Endothelial cell of umbilical vein (primary cell): Measurements from ENCODE around the gene GDF2. TPM values are rescaled to one million over a fixed set of nuclear protein-coding genes. Genes with fewer than 3 reads are reported as not detected.

Source experiments
- BruUV-seq: library from RNA; stranded (reverse); fragments of 400-500 nt; replicated peaks from 2 replicates; lab custom pipeline; 2021; lab: Mats Ljungman, UMichigan
- CTCF ChIA-PET: fragments of 300-600, 350-600 bp; sonication (Branson Sonifier 250); formaldehyde crosslinking; loops from one replicate; lab custom pipeline; 2021; ENCODE audit warnings: antibody characterized with exemption, inconsistent platforms; lab: Charles Lee
- POLR2A ChIA-PET: fragments of 300-600, 350-600 bp; sonication (Branson Sonifier 250); formaldehyde crosslinking; loops from one replicate; lab custom pipeline; 2021; ENCODE audit warnings: antibody characterized with exemption, inconsistent platforms; lab: Charles Lee
- DNase-seq: peaks from one replicate; pipeline ENCODE4 v3.0.0-alpha.2; 2011; ENCODE audit warnings: low read depth, low spot score
- FAIRE-seq: peaks from 2 replicates; lab custom pipeline; 2011; peaks lifted over from hg19 to GRCh38; lab: Jason Lieb, UNC
- H2AFZ ChIP-seq: 2 replicates; pipeline ENCODE4 v1.6.0; 2012; ENCODE audit warnings: low read depth, low read length, control low read depth, inconsistent platforms
- H3K27ac ChIP-seq: 2 replicates; pipeline ENCODE4 v1.5.1; 2011; ENCODE audit warnings: low read depth, mild to moderate bottlenecking, control low read depth, low read length, moderate library complexity; ENCODE audit not compliant: insufficient read depth
- H3K27me3 ChIP-seq, 2 experiments: 2 replicates each; pipeline versions ENCODE4 v1.6.0 to v1.6.1; 2011; ENCODE audit warnings: low read length in 2 of 2, mixed read lengths in 1 of 2; ENCODE audit not compliant: control insufficient read depth in 2 of 2, insufficient read depth in 2 of 2
- H3K36me3 ChIP-seq, 2 experiments: 2 replicates in 1 of 2; 3 replicates in 1 of 2; pipeline ENCODE4 v1.5.1; 2011; ENCODE audit warnings: low read length in 2 of 2, mild to moderate bottlenecking in 1 of 2, moderate library complexity in 1 of 2; ENCODE audit not compliant: control insufficient read depth in 2 of 2, insufficient read depth in 2 of 2; ENCODE audit errors: extremely low read depth in 1 of 2
- H3K4me1 ChIP-seq: 3 replicates; pipeline ENCODE4 v1.5.1; 2011; ENCODE audit warnings: mild to moderate bottlenecking, low read length; ENCODE audit not compliant: control insufficient read depth, insufficient read depth; ENCODE audit errors: extremely low read depth
- H3K4me2 ChIP-seq: 2 replicates; pipeline ENCODE4 v1.6.1; 2011; ENCODE audit warnings: low read length, control low read depth, mixed read lengths; ENCODE audit not compliant: insufficient read depth
- H3K4me3 ChIP-seq, 3 experiments: fragments of 200-600 bp in 1 of 3; sonication (generic), shearing (Covaris generic) in 1 of 3; replicated peaks in 1 of 3; 2 replicates each; pipeline ENCODE4 v1.5.1; 2011 to 2016; ENCODE audit warnings: control low read depth in 3 of 3, low read length in 3 of 3, mild to moderate bottlenecking in 2 of 3, inconsistent platforms in 1 of 3, low read depth in 1 of 3, moderate library complexity in 1 of 3; ENCODE audit not compliant: insufficient read depth in 1 of 3
- H3K79me2 ChIP-seq: 2 replicates; pipeline ENCODE4 v1.6.0; 2012; ENCODE audit warnings: low read length, inconsistent platforms; ENCODE audit not compliant: control insufficient read depth, insufficient read depth
- H3K9ac ChIP-seq: replicated peaks from 2 replicates; pipeline ENCODE3; 2011; ENCODE audit warnings: low read length, control low read depth; ENCODE audit not compliant: insufficient read depth; ENCODE audit errors: extremely low read depth
- H3K9me1 ChIP-seq: replicated peaks from 3 replicates; pipeline ENCODE4 v1.6.0; 2011; ENCODE audit warnings: mild to moderate bottlenecking, low read length; ENCODE audit not compliant: control insufficient read depth, insufficient read depth; ENCODE audit errors: extremely low read depth
- H3K9me3 ChIP-seq: replicated peaks from 2 replicates; pipeline ENCODE4 v1.5.1; 2012; ENCODE audit warnings: low read length, inconsistent platforms; ENCODE audit not compliant: control insufficient read depth, insufficient read depth
- H4K20me1 ChIP-seq: replicated peaks from 2 replicates; pipeline ENCODE3; 2011; ENCODE audit warnings: mild to moderate bottlenecking, low read length; ENCODE audit not compliant: control insufficient read depth, insufficient read depth; ENCODE audit errors: extremely low read depth
- EZH2 ChIP-seq: IDR thresholded peaks from 2 replicates; pipeline ENCODE4 v1.6.1; 2012; ENCODE audit warnings: borderline replicate concordance, low read depth, mild to moderate bottlenecking, moderate library complexity, low read length, inconsistent platforms; ENCODE audit not compliant: severe bottlenecking
- FOS ChIP-seq: IDR thresholded peaks from 2 replicates; pipeline ENCODE4 v1.6.1; 2011; ENCODE audit warnings: mild to moderate bottlenecking, low read length, moderate library complexity, borderline replicate concordance; ENCODE audit not compliant: insufficient read depth
- GATA2 ChIP-seq: IDR thresholded peaks from 2 replicates; pipeline ENCODE4 v1.7.0; 2011; ENCODE audit warnings: low read depth, mild to moderate bottlenecking, moderate library complexity, mixed read lengths, low read length; ENCODE audit not compliant: insufficient read length, insufficient read depth
- JUN ChIP-seq: IDR thresholded peaks from 2 replicates; pipeline ENCODE4 v1.6.1; 2011; ENCODE audit warnings: borderline replicate concordance, low read depth; ENCODE audit not compliant: insufficient read length, insufficient read depth
- MYC ChIP-seq: IDR thresholded peaks from one replicate; pipeline ENCODE4 v1.6.1; 2011; ENCODE audit warnings: mild to moderate bottlenecking, low read depth, low read length
- POLR2A ChIP-seq: IDR thresholded peaks from 2 replicates; pipeline ENCODE4 v1.6.1; 2012; ENCODE audit warnings: low read depth, mild to moderate bottlenecking, control low read depth, low read length
- POLR2AphosphoS5 ChIP-seq: IDR thresholded peaks from 2 replicates; pipeline ENCODE4 v1.6.1; 2012; ENCODE audit warnings: low read depth, mild to moderate bottlenecking, control low read depth, low read length, moderate library complexity; ENCODE audit not compliant: insufficient read depth
- dilution Hi-C: fragments of 300-500 bp; cut with MboI; formaldehyde crosslinking; loops from one replicate; pipeline ENCODE4 v1.15.0; 2019; ENCODE audit warnings: low sequenced_read_pairs; ENCODE audit not compliant: extremely low pct_ligation_motif_present
- intact Hi-C: fragments of 100-400 bp; cut with micrococcal nuclease; formaldehyde crosslinking; loops from one replicate; pipeline ENCODE4 v1.10.0; 2022
- polyA plus RNA-seq, 4 experiments: library from polyadenylated mRNA; depleted of rRNA in 3 of 4; stranded (reverse) in 3 of 4; unstranded in 1 of 4; fragments of >200 nt; gene quantifications; 2 replicates each; pipeline versions ENCODE4 v1.2.1 to v1.2.3, GENCODE V29; 2011 to 2012; ENCODE audit warnings: missing spikeins in 1 of 4
- total RNA-seq: library from RNA; stranded (reverse); gene quantifications from 2 replicates; pipeline ENCODE4 v1.2.3, GENCODE V29; 2021
- TF ChIP-seq, protein P1 (sequence below): IDR thresholded peaks from 2 replicates; pipeline ENCODE4 v1.6.1; 2011; ENCODE audit not compliant: insufficient read depth, insufficient read length
- TF ChIP-seq, protein P2 (sequence below), 2 donors: IDR thresholded peaks; 1 replicate in 1 of 2; 2 replicates in 1 of 2; pipeline ENCODE4 v1.5.1; 2011; ENCODE audit warnings: low read length in 2 of 2, mild to moderate bottlenecking in 2 of 2, moderate library complexity in 2 of 2, control low read depth in 1 of 2, inconsistent platforms in 1 of 2, low read depth in 1 of 2; ENCODE audit not compliant: insufficient read depth in 1 of 2; ENCODE audit errors: extremely low read depth in 1 of 2

Gene GDF2
- total and polyA plus RNA-seq, 2 donors (not counting 3 experiments of a cell fraction or from before 2014, with no cell fraction given): not detected

DNA sequence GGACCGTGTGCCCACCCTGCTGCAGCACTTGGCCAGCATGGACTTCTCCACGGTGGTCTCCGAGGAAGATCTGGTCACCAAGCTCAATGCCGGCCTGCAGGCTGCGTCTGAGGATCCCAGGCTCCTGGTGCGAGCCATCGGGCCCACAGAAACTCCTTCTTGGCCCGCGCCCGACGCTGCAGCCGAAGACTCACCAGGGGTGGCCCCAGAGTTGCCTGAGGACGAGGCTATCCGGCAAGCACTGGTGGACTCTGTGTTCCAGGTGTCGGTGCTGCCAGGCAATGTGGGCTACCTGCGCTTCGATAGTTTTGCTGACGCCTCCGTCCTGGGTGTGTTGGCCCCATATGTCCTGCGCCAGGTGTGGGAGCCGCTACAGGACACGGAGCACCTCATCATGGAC, 27.3 kb downstream of the GDF2 start:
- Histone ChIP-seq H3K9ac (no peak overlapping the region), H3K4me3 (no peak overlapping the region), H4K20me1 (no peaks in the 10 kb centered on the region), H3K79me2 (no peaks in the 10 kb centered on the region), H3K9me3 (no peaks in the 10 kb centered on the region), H3K9me1 (no peaks in the 10 kb centered on the region), H3K4me2 (no peak overlapping the region), H3K27me3 (no peaks in the 10 kb centered on the region), H3K27ac (no peak overlapping the region), H2AFZ (no peak overlapping the region), H3K36me3 (no peaks in the 10 kb centered on the region), H3K4me1 (no peaks in the 10 kb centered on the region)
- ChIA-PET CTCF (no interaction called here), POLR2A (no interaction called here)
- no TSS peak for BruUV-seq
- intact Hi-C loops (no loop called here), dilution Hi-C loops (no loop called here)
- no peak for DNase-seq
- no peak for TF ChIP-seq GATA2
- TF ChIP-seq FOS: no peak
- TF ChIP-seq, protein P1, sequence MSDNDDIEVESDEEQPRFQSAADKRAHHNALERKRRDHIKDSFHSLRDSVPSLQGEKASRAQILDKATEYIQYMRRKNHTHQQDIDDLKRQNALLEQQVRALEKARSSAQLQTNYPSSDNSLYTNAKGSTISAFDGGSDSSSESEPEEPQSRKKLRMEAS: no peak
- no peak for TF ChIP-seq MYC
- TF ChIP-seq POLR2AphosphoS5: no peak
- no peak for TF ChIP-seq EZH2
- no peak for TF ChIP-seq POLR2A
- TF ChIP-seq JUN: no peak
- TF ChIP-seq, protein P2, sequence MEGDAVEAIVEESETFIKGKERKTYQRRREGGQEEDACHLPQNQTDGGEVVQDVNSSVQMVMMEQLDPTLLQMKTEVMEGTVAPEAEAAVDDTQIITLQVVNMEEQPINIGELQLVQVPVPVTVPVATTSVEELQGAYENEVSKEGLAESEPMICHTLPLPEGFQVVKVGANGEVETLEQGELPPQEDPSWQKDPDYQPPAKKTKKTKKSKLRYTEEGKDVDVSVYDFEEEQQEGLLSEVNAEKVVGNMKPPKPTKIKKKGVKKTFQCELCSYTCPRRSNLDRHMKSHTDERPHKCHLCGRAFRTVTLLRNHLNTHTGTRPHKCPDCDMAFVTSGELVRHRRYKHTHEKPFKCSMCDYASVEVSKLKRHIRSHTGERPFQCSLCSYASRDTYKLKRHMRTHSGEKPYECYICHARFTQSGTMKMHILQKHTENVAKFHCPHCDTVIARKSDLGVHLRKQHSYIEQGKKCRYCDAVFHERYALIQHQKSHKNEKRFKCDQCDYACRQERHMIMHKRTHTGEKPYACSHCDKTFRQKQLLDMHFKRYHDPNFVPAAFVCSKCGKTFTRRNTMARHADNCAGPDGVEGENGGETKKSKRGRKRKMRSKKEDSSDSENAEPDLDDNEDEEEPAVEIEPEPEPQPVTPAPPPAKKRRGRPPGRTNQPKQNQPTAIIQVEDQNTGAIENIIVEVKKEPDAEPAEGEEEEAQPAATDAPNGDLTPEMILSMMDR (IDR thresholded peaks at IDR 0.05; ENCODE audit: extremely low read depth in 1 of 2, insufficient read depth in 1 of 2, low read depth in 1 of 2, low read length in 2 of 2): no peak
- FAIRE-seq: no peak
